K562 (cell line): Measurements from ENCODE around the gene SIRPG. TPM values are rescaled to one million over a fixed set of nuclear protein-coding genes. Genes with fewer than 3 reads are reported as not detected.

ENCODE experiments used
- ATAC-seq: fragments of 200-7000 bp; cut with Tn5 transposase; 3 replicates; pipeline ENCODE4 v1.9.1; 2020; ENCODE audit warnings: moderate library complexity
- BruUV-seq: library from RNA; stranded (reverse); fragments of 400-500 nt; replicated peaks from 2 replicates; lab custom pipeline; 2021; lab: Mats Ljungman, UMichigan
- CTCF ChIA-PET: fragments of 300-600 bp; formaldehyde crosslinking; extraction: SDS; loops from one replicate; lab custom pipeline; 2021; ENCODE audit warnings: low intra/inter-chr PET ratio; lab: Yijun Ruan, JAX
- POLR2A ChIA-PET: fragments of 300-600, 350-650 bp; sonication (Branson Sonifier 250); formaldehyde crosslinking; extraction: SDS; loops from one replicate; lab custom pipeline; 2021; ENCODE audit warnings: antibody characterized with exemption, inconsistent platforms; lab: Yijun Ruan, JAX
- DNase-seq, 4 experiments: peaks; one replicate each; pipeline versions ENCODE4 v3.0.0 to v3.0.0-alpha.2; 2011 to 2018; ENCODE audit warnings: low spot score in 3 of 4, mixed read lengths in 3 of 4; ENCODE audit errors: extremely low read depth in 1 of 4
- FAIRE-seq: peaks from 2 replicates; lab custom pipeline; 2011; peaks lifted over from hg19 to GRCh38; lab: Jason Lieb, UNC
- H2AFZ ChIP-seq: 2 replicates; pipeline ENCODE4 v1.6.0; 2011; ENCODE audit warnings: low read depth, low read length, control low read depth, inconsistent platforms
- H3K27ac ChIP-seq: fragments of 200-600 bp; 3 replicates; pipeline ENCODE4 v1.8.0; 2011; ENCODE audit warnings: low read depth, mild to moderate bottlenecking, control low read depth, inconsistent platforms, low read length, moderate library complexity, mixed read lengths; ENCODE audit errors: extremely low read depth
- H3K27me3 ChIP-seq, 2 experiments: fragments of 300-600 bp in 1 of 2; 2 replicates in 1 of 2; 3 replicates in 1 of 2; pipeline versions ENCODE4 v1.6.0 to v1.8.0; 2011; ENCODE audit warnings: inconsistent platforms in 2 of 2, low read length in 2 of 2, mild to moderate bottlenecking in 1 of 2, mixed read lengths in 1 of 2, moderate library complexity in 1 of 2; ENCODE audit not compliant: control insufficient read depth in 2 of 2, insufficient read depth in 2 of 2
- H3K36me3 ChIP-seq: fragments of 300-600 bp; 3 replicates; pipeline ENCODE4 v1.8.0; 2011; ENCODE audit warnings: mild to moderate bottlenecking, low read length, inconsistent platforms; ENCODE audit not compliant: control insufficient read depth, insufficient read depth
- H3K4me1 ChIP-seq, 2 experiments: fragments of 200-600 bp in 1 of 2; replicated peaks in 1 of 2; 2 replicates in 1 of 2; 3 replicates in 1 of 2; pipeline versions ENCODE4 v1.5.1 to v1.8.0; 2011; ENCODE audit warnings: inconsistent platforms in 2 of 2, low read length in 2 of 2, mild to moderate bottlenecking in 1 of 2, mixed read lengths in 1 of 2, moderate library complexity in 1 of 2; ENCODE audit not compliant: control insufficient read depth in 2 of 2, insufficient read depth in 2 of 2
- H3K4me2 ChIP-seq: 2 replicates; pipeline ENCODE4 v1.6.1; 2011; ENCODE audit warnings: low read length, control low read depth, inconsistent platforms, mixed read lengths; ENCODE audit not compliant: insufficient read depth
- H3K4me3 ChIP-seq: fragments of 200-600 bp; sonication (generic), shearing (Covaris generic); 2 replicates; pipeline ENCODE4 v1.5.1; 2016; ENCODE audit warnings: control low read depth, inconsistent platforms
- H3K79me2 ChIP-seq: fragments of 200-600 bp; 3 replicates; pipeline ENCODE4 v1.8.0; 2011; ENCODE audit warnings: low read length, inconsistent platforms; ENCODE audit not compliant: control insufficient read depth, insufficient read depth
- H3K9ac ChIP-seq, 2 experiments: 2 replicates each; pipeline versions ENCODE4 v1.6.0 to v1.6.1; 2011; ENCODE audit warnings: low read depth in 2 of 2, low read length in 2 of 2, control low read depth in 1 of 2, inconsistent platforms in 1 of 2, mild to moderate bottlenecking in 1 of 2, mixed read lengths in 1 of 2; ENCODE audit not compliant: insufficient read depth in 1 of 2
- H3K9me1 ChIP-seq: one replicate; pipeline ENCODE4 v1.6.0; 2011; ENCODE audit warnings: inconsistent platforms, mild to moderate bottlenecking, low read length, moderate library complexity; ENCODE audit not compliant: control insufficient read depth, insufficient read depth
- H3K9me3 ChIP-seq: replicated peaks from 2 replicates; pipeline ENCODE4 v1.5.1; 2011; ENCODE audit warnings: low read depth, low read length, inconsistent platforms; ENCODE audit not compliant: control insufficient read depth, insufficient read depth
- H4K20me1 ChIP-seq: replicated peaks from 2 replicates; pipeline ENCODE4 v1.6.1; 2011; ENCODE audit warnings: low read length, inconsistent platforms, mixed read lengths; ENCODE audit not compliant: control insufficient read depth, insufficient read depth
- FOXA3 ChIP-seq, 2 experiments: fragments of 450-650 bp in 1 of 2; sonication (generic) in 1 of 2; formaldehyde crosslinking; IDR thresholded peaks in 1 of 2; conservative IDR thresholded peaks in 1 of 2; 2 replicates each; pipeline versions ENCODE4 v1.4.0 to v1.8.0; 2020 to 2022; ENCODE audit warnings: mild to moderate bottlenecking in 2 of 2, missing genetic modification reagents in 1 of 2
- FOXK1 ChIP-seq: sonication (generic); formaldehyde crosslinking; IDR thresholded peaks from 2 replicates; pipeline ENCODE4 v1.8.0; 2022; ENCODE audit warnings: missing genetic modification reagents, mild to moderate bottlenecking, borderline replicate concordance
- HDGF ChIP-seq: fragments of 450-650 bp; IDR thresholded peaks from 2 replicates; pipeline ENCODE4 v1.6.1; 2016
- MBD1 ChIP-seq: fragments of 250-450 bp; sonication (Bioruptor Pico); IDR thresholded peaks from 2 replicates; pipeline ENCODE4 v1.8.0; 2022; ENCODE audit warnings: inconsistent platforms
- SMAD2 ChIP-seq: fragments of 150-350 bp; IDR thresholded peaks from 2 replicates; pipeline ENCODE4 v1.6.1; 2014; ENCODE audit warnings: low read depth, mild to moderate bottlenecking, low read length
- SNIP1 ChIP-seq: fragments of 450-650 bp; IDR thresholded peaks from 2 replicates; pipeline ENCODE4 v1.7.1; 2017; ENCODE audit warnings: low read depth, mild to moderate bottlenecking
- SNRNP70 ChIP-seq: fragments of 200-400 bp; formaldehyde crosslinking; optimal IDR thresholded peaks from 2 replicates; pipeline ENCODE3; 2017; ENCODE audit warnings: low read depth, low read length
- UBTF ChIP-seq, 2 experiments: IDR thresholded peaks; 2 replicates each; pipeline ENCODE4 v1.6.1; 2012; ENCODE audit warnings: improper control_type of control experiment in 2 of 2, low read depth in 2 of 2, low read length in 2 of 2, borderline replicate concordance in 1 of 2
- ZBED1 ChIP-seq: IDR thresholded peaks from 2 replicates; pipeline ENCODE4 v1.6.1; 2014
- ZNF277 ChIP-seq: fragments of 250-450 bp; sonication (Bioruptor Pico); IDR thresholded peaks from 2 replicates; pipeline ENCODE4 v1.8.0; 2022; ENCODE audit warnings: inconsistent platforms, mild to moderate bottlenecking, moderate library complexity, borderline replicate concordance
- ZNF780A ChIP-seq: fragments of 250-450 bp; sonication (Bioruptor Pico); IDR thresholded peaks from 2 replicates; pipeline ENCODE4 v1.5.0; 2021; ENCODE audit warnings: mild to moderate bottlenecking
- WGBS: fragments of 100-300 bp; shearing (Covaris generic); methylation state at CpG from one replicate; pipeline ENCODE4 v1.1.6; 2016; ENCODE audit warnings: low coverage, mixed read lengths; ENCODE audit not compliant: insufficient coverage; ENCODE audit errors: missing lambda C conversion rate; 5-methylcytosine and 5-hydroxymethylcytosine counted together
- in situ Hi-C: fragments of 300-500 bp; cut with MboI; formaldehyde crosslinking; loops from 4 replicates; pipeline ENCODE4 v1.15.0; 2018; ENCODE audit warnings: inconsistent platforms, mixed read lengths
- intact Hi-C: fragments of 100-400 bp; cut with micrococcal nuclease; formaldehyde crosslinking; loops from 2 replicates; pipeline ENCODE4 v1.14.2; 2022
- polyA plus RNA-seq, 8 experiments: library from polyadenylated mRNA; depleted of rRNA in 4 of 8; stranded (reverse) in 5 of 8; unstranded in 3 of 8; fragments of >200 nt; fragmentation: Nextera tagmentation in 2 of 8; fragmentation: Illumina TruSeq in 1 of 8; extraction: Ambion mirVana in 2 of 8; extraction: Trizol in 1 of 8; gene quantifications; 2 replicates each; pipeline versions ENCODE4 v1.2.1 to v1.2.3, GENCODE V29; 2011 to 2014; ENCODE audit warnings: inconsistent platforms in 1 of 8, missing spikeins in 1 of 8
- total RNA-seq, 7 experiments: library from RNA; depleted of rRNA in 6 of 7; stranded (reverse); fragments of >200 nt in 6 of 7; fragmentation: Illumina TruSeq in 2 of 7; extraction: Trizol in 2 of 7; gene quantifications; 2 replicates each; pipeline versions ENCODE4 v1.2.1 to v1.2.3, GENCODE V29; 2011 to 2021; ENCODE audit warnings: low replicate concordance in 1 of 7
- TF ChIP-seq, protein P1 (sequence below): fragments of 250-450 bp; sonication (Bioruptor Pico); IDR thresholded peaks from 2 replicates; pipeline ENCODE4 v1.4.0; 2020; ENCODE audit warnings: mild to moderate bottlenecking, moderate library complexity

The SIRPG gene
- total and polyA plus RNA-seq, 9 of the 15 experiments (the other 6 are each of a cell fraction or from before 2014, with no cell fraction given), result not detected

DNA sequence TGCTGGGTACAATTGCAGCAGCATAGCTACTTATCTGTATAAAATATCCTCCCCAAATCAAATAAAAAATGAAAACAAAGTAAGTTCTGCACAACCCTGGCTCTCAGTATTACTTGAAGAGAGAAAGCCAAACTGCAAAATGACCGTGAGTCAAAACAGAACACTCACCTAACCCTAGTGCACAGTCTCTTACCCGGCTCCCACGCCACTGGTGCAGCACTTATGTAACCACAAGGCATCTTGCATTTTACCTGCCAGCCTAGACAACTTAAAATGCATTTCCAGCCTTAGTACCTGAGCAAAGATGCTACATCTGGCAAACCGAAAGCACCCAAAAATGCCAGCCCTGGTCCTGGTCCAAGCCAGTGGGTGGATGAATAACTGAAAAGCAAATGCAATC, 25.4 kb downstream of the SIRPG start (continued):
- TF ChIP-seq ZNF277 (CRISPR knock-in tag) (no peak), SMAD2 (no peak), SNRNP70 (no peak), ZBED1 (no peak), ZNF780A (CRISPR knock-in tag) (no peak), MBD1 (CRISPR knock-in tag) (no peak)

- intact Hi-C loops, result no loop called here
- CTCF ChIA-PET, result no interaction called here
- in situ Hi-C loops, result no loop called here
- TF ChIP-seq FOXK1 (CRISPR knock-in tag) (no peak), SNIP1 (no peak), HDGF (no peak), UBTF (IDR thresholded peaks at IDR 0.05; ENCODE audit: borderline replicate concordance in 1 of 2, low read depth in 2 of 2, low read length in 2 of 2) (no peak), FOXA3 (CRISPR knock-in tag; conservative IDR thresholded peaks at IDR 0.05 in 1 of 2, IDR thresholded peaks at IDR 0.05 in 1 of 2) (no peak)
- TF ChIP-seq, protein P1, sequence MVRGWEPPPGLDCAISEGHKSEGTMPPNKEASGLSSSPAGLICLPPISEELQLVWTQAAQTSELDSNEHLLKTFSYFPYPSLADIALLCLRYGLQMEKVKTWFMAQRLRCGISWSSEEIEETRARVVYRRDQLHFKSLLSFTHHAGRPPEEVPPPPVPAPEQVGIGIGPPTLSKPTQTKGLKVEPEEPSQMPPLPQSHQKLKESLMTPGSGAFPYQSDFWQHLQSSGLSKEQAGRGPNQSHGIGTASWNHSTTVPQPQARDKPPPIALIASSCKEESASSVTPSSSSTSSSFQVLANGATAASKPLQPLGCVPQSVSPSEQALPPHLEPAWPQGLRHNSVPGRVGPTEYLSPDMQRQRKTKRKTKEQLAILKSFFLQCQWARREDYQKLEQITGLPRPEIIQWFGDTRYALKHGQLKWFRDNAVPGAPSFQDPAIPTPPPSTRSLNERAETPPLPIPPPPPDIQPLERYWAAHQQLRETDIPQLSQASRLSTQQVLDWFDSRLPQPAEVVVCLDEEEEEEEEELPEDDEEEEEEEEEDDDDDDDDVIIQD, result no peak
These were observed 26.0 kb downstream of the SIRPG start for GRCh38 chr20:1631309-1632151.

More at GRCh38 chr20:1631309-1632151, 26.0 kb downstream of the SIRPG start:
- H3K36me3 ChIP-seq, result no peaks in the 10 kb centered on the region
- no peak for ATAC-seq
- no peak overlapping the region for H3K4me2 ChIP-seq
- POLR2A ChIA-PET, result no interaction called here
- no peak overlapping the region for H2AFZ ChIP-seq
- no peaks in the 10 kb centered on the region for H4K20me1 ChIP-seq
- peaks cover 0 to 9% of the 10 kb centered on the region in 2 experiments; a peak in 1 of 5 replicates for H3K27me3 ChIP-seq
- FAIRE-seq, result no peak
- no peaks in the 10 kb centered on the region for H3K4me1 ChIP-seq
- H3K9me3 ChIP-seq, result no peaks in the 10 kb centered on the region
- H3K27ac ChIP-seq, result no peak overlapping the region
- H3K79me2 ChIP-seq, result no peaks in the 10 kb centered on the region
- no peaks in the 10 kb centered on the region for H3K9me1 ChIP-seq
- DNase-seq, result no peak
- BruUV-seq, result no TSS peak
- H3K9ac ChIP-seq, result no peak overlapping the region
- WGBS, result under 1% methylated on average over 8 of the region's 9 CpGs
- H3K4me3 ChIP-seq, result no peak overlapping the region
